Gastroesophageal sphincter (tissue), 4 donors: ENCODE data around the gene FOXN3. TPM values are rescaled to one million over a fixed set of nuclear protein-coding genes. Genes with fewer than 3 reads are reported as not detected.
"Not testable (repeated sequence)": the region's sequence is repeated elsewhere in the genome, so short reads cannot be mapped to it uniquely, and the experiment has no call there.

Source experiments
- ATAC-seq: fragments of 150-250 bp; one replicate; pipeline ENCODE4 v1.9.1; 2016; ENCODE audit warnings: mild to moderate bottlenecking, moderate library complexity
- H3K27ac ChIP-seq, 4 donors: fragments of 200-600 bp; sonication (generic) in 3 of 4; 1 replicate in 3 of 4; 2 replicates in 1 of 4; pipeline ENCODE4 v1.5.1; 2016 to 2019
- H3K27me3 ChIP-seq: fragments of 200-600 bp; sonication (generic); one replicate; pipeline ENCODE4 v1.5.1; 2019
- H3K36me3 ChIP-seq, 2 donors: fragments of 200-600 bp; sonication (generic); one replicate each; pipeline ENCODE4 v1.5.1; 2019; ENCODE audit warnings: control low read depth in 1 of 2
- H3K4me1 ChIP-seq, 3 donors: fragments of 200-600 bp; sonication (generic); 1 replicate in 2 of 3; 2 replicates in 1 of 3; pipeline ENCODE4 v1.5.1; 2016 to 2019; ENCODE audit warnings: control low read depth in 2 of 3
- H3K4me3 ChIP-seq, 2 donors: fragments of 200-600 bp; sonication (generic); one replicate each; pipeline ENCODE4 v1.5.1; 2019; ENCODE audit warnings: mild to moderate bottlenecking in 1 of 2, moderate library complexity in 1 of 2
- H3K9me3 ChIP-seq, 3 donors: fragments of 200-600 bp; sonication (generic); one replicate each; pipeline ENCODE4 v1.5.1; 2017 to 2019; ENCODE audit warnings: control low read depth in 2 of 3
- EP300 ChIP-seq: sonication (generic); formaldehyde crosslinking; IDR thresholded peaks from one replicate; pipeline ENCODE4 v1.6.1; 2017; ENCODE audit warnings: antibody characterized with exemption, mild to moderate bottlenecking
- POLR2A ChIP-seq, 2 donors: fragments of 450-650 bp; IDR thresholded peaks; one replicate each; pipeline ENCODE4 v1.6.1; 2017; ENCODE audit warnings: antibody characterized with exemption in 2 of 2, mild to moderate bottlenecking in 2 of 2, moderate library complexity in 1 of 2
- POLR2AphosphoS5 ChIP-seq: sonication (generic); formaldehyde crosslinking; IDR thresholded peaks from one replicate; pipeline ENCODE4 v1.6.1; 2017; ENCODE audit warnings: antibody characterized with exemption
- WGBS, 2 donors: methylation state at CpG; one replicate each; pipeline ENCODE4 v1.1.5; 2018; ENCODE audit warnings: low coverage in 1 of 2; 5-methylcytosine and 5-hydroxymethylcytosine counted together
- total RNA-seq, 4 donors: library from RNA; depleted of rRNA; stranded (reverse); fragments of >200 nt; gene quantifications; one replicate each; pipeline ENCODE4 v1.1.0, GENCODE V29; 2016
- TF ChIP-seq, protein P1 (sequence below), 4 experiments: fragments of 200-600 bp in 2 of 4; fragments of 450-650 bp in 2 of 4; sonication (generic) in 1 of 4; IDR thresholded peaks; one replicate each; pipeline ENCODE4 v1.5.1; 2017 to 2019; ENCODE audit warnings: antibody characterized with exemption in 4 of 4, mild to moderate bottlenecking in 2 of 4, moderate library complexity in 2 of 4

Gene FOXN3
- total RNA-seq, 4 donors from 2014 or later: 116 to 172 (median 136) TPM

DNA sequence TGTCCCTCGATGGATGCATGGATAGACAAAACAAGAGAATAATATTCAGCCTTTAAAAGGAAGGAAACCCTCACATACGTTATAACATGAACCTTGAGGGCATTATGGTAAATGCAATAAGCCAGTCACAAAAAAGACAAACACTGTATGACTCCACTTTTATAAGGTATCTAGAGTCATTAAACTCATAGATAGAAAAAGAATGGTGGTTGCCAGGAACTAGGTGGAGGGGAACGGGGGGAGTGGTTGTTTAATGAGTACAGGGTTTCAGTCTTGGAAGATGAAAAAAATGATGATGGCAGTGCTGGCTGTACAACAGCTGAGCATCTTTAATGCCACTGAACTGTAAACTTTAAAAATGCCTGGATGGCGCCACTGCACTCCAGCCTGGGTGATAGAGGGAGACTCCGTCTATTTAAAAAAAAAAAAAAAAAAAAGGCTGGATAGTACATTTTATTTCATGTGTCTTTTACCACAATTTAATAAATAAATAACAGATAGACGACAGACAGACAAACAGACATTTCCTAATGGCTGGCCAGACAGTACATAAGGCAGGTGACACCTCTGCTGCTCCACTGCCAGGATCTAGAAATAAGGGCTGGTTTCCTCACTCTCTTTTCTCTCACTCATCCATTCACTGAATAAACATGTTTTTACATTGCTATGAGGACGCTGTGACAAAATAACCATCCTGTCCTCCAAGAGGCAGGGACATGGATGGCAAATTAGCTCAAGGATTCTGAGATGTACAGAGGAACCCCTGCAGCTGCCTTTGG is 118.8 kb downstream of the FOXN3 start:
- H3K36me3 ChIP-seq: no peaks in the 10 kb centered on the region
- H3K4me1 ChIP-seq: peaks cover 0 to 52% (median 6%) of the 10 kb centered on the region in 3 donors
- no peak for TF ChIP-seq POLR2A (IDR thresholded peaks at IDR 0.05)
- no peak for TF ChIP-seq EP300
- no peak for TF ChIP-seq POLR2AphosphoS5
- TF ChIP-seq, protein P1, sequence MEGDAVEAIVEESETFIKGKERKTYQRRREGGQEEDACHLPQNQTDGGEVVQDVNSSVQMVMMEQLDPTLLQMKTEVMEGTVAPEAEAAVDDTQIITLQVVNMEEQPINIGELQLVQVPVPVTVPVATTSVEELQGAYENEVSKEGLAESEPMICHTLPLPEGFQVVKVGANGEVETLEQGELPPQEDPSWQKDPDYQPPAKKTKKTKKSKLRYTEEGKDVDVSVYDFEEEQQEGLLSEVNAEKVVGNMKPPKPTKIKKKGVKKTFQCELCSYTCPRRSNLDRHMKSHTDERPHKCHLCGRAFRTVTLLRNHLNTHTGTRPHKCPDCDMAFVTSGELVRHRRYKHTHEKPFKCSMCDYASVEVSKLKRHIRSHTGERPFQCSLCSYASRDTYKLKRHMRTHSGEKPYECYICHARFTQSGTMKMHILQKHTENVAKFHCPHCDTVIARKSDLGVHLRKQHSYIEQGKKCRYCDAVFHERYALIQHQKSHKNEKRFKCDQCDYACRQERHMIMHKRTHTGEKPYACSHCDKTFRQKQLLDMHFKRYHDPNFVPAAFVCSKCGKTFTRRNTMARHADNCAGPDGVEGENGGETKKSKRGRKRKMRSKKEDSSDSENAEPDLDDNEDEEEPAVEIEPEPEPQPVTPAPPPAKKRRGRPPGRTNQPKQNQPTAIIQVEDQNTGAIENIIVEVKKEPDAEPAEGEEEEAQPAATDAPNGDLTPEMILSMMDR (IDR thresholded peaks at IDR 0.05): no peak
- no peaks in the 10 kb centered on the region for H3K9me3 ChIP-seq
- H3K27me3 ChIP-seq: no peaks in the 10 kb centered on the region
- WGBS, 2 donors: 86 to 89% methylated on average over 7 of the region's 7 CpGs
- H3K4me3 ChIP-seq: no peak overlapping the region
- peak overlapping the region in 2 of 4 donors; percentile 12 to 23 for H3K27ac ChIP-seq
- no peak for ATAC-seq

DNA sequence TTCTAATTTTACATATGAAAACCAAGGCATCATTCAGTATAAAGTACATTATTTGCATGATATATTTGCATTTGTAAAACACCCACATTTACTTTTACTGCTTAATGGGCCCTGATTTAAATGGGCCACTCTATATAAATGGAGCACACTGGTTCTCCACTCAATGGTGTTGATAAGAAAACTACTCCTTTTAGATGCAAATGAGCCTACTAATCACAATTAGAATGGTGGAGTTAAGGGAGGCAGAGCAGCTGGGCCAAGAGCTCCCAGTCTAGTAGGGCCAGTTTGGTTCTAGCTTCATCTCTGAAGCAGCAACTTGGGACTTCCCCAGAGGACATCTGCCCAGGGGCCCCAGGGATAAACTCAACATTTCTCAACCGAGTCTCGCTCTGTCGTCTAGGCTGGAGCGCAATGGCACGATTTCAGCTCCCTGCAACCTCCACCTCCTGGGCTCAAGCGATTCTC is 120.7 kb downstream of the FOXN3 start:
- Histone ChIP-seq H3K4me3 (no peak overlapping the region), H3K27ac (no peak overlapping the region), H3K27me3 (no peaks in the 10 kb centered on the region), H3K36me3 (no peaks in the 10 kb centered on the region), H3K9me3 (no peaks in the 10 kb centered on the region), H3K4me1 (peaks cover 0 to 41% (median 0%) of the 10 kb centered on the region in 3 donors)
- 80% methylated on average over 1 of the region's 6 CpGs; no CpG with 5 or more reads in 1 of the 2 donors for WGBS, 2 donors
- no peak for TF ChIP-seq POLR2AphosphoS5
- no peak for TF ChIP-seq EP300
- TF ChIP-seq, protein P1 (IDR thresholded peaks at IDR 0.05): no peak
- no peak for TF ChIP-seq POLR2A (IDR thresholded peaks at IDR 0.05)
- ATAC-seq: no peak

DNA sequence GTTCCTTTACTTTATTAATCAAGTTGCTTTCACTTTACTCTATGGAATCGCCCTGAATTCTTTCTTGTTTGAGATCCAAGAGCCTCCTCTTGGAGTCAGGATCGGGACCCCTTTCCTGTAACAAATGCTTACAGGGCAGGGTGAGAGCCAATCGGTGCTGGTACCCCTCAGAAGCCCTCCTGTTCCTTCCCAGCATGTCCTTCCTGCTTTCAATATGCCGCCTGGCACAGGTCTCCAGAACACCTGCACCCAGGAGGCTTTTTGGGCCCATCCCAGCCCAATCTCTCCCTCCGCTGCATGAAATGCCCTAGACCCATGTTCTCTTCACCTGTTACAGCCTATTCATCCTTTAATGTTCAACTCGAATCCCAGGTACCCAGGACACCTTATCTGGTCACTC is 122.2 kb downstream of the FOXN3 start:
- Histone ChIP-seq H3K27me3 (no peaks in the 10 kb centered on the region), H3K27ac (no peak overlapping the region), H3K36me3 (no peaks in the 10 kb centered on the region), H3K9me3 (no peaks in the 10 kb centered on the region), H3K4me1 (peaks cover 0 to 41% (median 0%) of the 10 kb centered on the region in 3 donors), H3K4me3 (no peak overlapping the region)
- no peak for ATAC-seq
- TF ChIP-seq POLR2A (IDR thresholded peaks at IDR 0.05) (no peak), POLR2AphosphoS5 (no peak)
- TF ChIP-seq, protein P1 (IDR thresholded peaks at IDR 0.05): no peak
- 75 to 97% methylated on average over 3 to 6 of the region's 6 CpGs for WGBS, 2 donors

DNA sequence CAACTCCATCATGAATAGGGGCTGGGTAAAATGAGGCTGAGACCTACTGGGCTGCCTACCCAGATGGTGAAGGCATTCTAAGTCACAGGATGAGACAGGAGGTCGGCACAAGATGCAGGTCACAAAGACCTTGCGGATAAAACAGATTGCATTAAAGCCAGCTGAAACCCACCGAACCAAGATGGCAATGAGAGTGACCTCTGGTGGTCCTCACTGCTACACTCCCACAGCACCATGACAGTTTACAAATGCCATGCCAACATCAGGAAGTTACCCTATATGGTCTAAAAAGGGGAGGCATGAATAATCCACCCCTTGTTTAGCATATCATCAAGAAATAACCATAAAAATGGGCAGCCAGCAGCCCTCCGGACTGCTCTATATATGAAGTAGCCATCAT is 122.6 kb downstream of the FOXN3 start:
- 44 to 90% methylated on average over 1 to 4 of the region's 4 CpGs for WGBS, 2 donors

DNA sequence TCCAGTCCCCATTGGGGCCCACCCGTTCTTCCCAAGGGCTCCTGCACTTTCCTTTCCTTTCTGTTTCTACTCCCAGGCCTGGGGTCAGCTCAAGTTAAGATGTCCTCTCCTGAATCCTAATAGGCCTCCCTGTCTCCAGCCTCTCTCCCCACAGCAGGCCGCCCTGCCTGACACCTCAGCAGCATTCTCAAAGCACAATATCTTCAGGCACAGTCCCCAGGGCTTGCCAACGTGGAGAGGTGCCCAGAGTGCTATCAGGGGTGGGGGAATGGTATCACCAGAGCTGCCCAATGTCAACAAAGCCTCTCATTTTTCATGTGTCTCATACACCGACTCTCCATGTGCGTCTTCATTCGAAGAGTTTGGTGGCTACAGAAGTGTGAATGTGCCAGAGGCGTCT is 123.0 kb downstream of the FOXN3 start:
- 93% methylated on average over 3 of the region's 7 CpGs; no CpG with 5 or more reads in 1 of the 2 donors for WGBS, 2 donors
- Histone ChIP-seq H3K4me3 (no peak overlapping the region), H3K9me3 (no peaks in the 10 kb centered on the region), H3K36me3 (no peaks in the 10 kb centered on the region), H3K4me1 (peaks cover 0 to 36% (median 0%) of the 10 kb centered on the region in 3 donors), H3K27ac (no peak overlapping the region), H3K27me3 (no peaks in the 10 kb centered on the region)
- no peak for ATAC-seq
- TF ChIP-seq EP300 (no peak), POLR2AphosphoS5 (no peak), POLR2A (IDR thresholded peaks at IDR 0.05) (no peak)
- TF ChIP-seq, protein P1 (IDR thresholded peaks at IDR 0.05): no peak

More for the DNA sequence above, 122.6 kb downstream of the FOXN3 start:
- not testable (repeated sequence) for H3K4me3 ChIP-seq, ATAC-seq, H3K27me3 ChIP-seq, H3K9me3 ChIP-seq, H3K27ac ChIP-seq, H3K36me3 ChIP-seq
- H3K4me1 ChIP-seq: peaks cover 0 to 40% (median 0%) of the 10 kb centered on the region in 3 donors
